DND-41 (cell line): ENCODE results near the gene SLC23A1.

Experiments
- ATAC-seq: fragments of 200-7000 bp; cut with Tn5 transposase; 3 replicates; pipeline ENCODE4 v1.9.1; 2021; ENCODE audit warnings: low read depth; ENCODE audit not compliant: insufficient read depth
- DNase-seq: peaks from one replicate; pipeline ENCODE4 v3.0.0-alpha.2; 2020
- H2AFZ ChIP-seq: 2 replicates; pipeline ENCODE4 v1.6.0; 2012; ENCODE audit warnings: low read depth, low read length
- H3K27ac ChIP-seq: 2 replicates; pipeline ENCODE4 v1.5.1; 2012; ENCODE audit warnings: low read length, inconsistent platforms
- H3K27me3 ChIP-seq: fragments of 200-600 bp; sonication (generic); 2 replicates; pipeline ENCODE4 v1.6.0; 2012; ENCODE audit warnings: low read length, mild to moderate bottlenecking, inconsistent platforms; ENCODE audit not compliant: insufficient read depth, poor library complexity
- H3K36me3 ChIP-seq: 2 replicates; pipeline ENCODE4 v1.5.1; 2012; ENCODE audit warnings: low read length, inconsistent platforms; ENCODE audit not compliant: insufficient read depth
- H3K4me1 ChIP-seq: 2 replicates; pipeline ENCODE4 v1.5.1; 2012; ENCODE audit warnings: mild to moderate bottlenecking, low read length; ENCODE audit not compliant: insufficient read depth
- H3K4me2 ChIP-seq: 2 replicates; pipeline ENCODE4 v1.6.0; 2012; ENCODE audit warnings: mild to moderate bottlenecking, moderate library complexity, low read length, inconsistent platforms; ENCODE audit not compliant: insufficient read depth
- H3K4me3 ChIP-seq, 2 experiments: fragments of 200-600 bp in 1 of 2; shearing (Covaris generic) in 1 of 2; 2 replicates each; pipeline ENCODE4 v1.5.1; 2012 to 2016; ENCODE audit warnings: inconsistent platforms in 2 of 2, low read length in 2 of 2, mild to moderate bottlenecking in 2 of 2, low read depth in 1 of 2, moderate library complexity in 1 of 2
- H3K79me2 ChIP-seq: 2 replicates; pipeline ENCODE4 v1.6.0; 2012; ENCODE audit warnings: low read length, inconsistent platforms; ENCODE audit not compliant: insufficient read depth
- H3K9ac ChIP-seq: 2 replicates; pipeline ENCODE4 v1.6.0; 2012; ENCODE audit warnings: low read depth, mild to moderate bottlenecking, inconsistent platforms, low read length, moderate library complexity
- H3K9me3 ChIP-seq: 2 replicates; pipeline ENCODE4 v1.5.1; 2012; ENCODE audit warnings: low read length, moderate library complexity, mild to moderate bottlenecking, inconsistent platforms; ENCODE audit not compliant: insufficient read depth, severe bottlenecking
- H4K20me1 ChIP-seq: 2 replicates; pipeline ENCODE4 v1.6.0; 2012; ENCODE audit warnings: low read length; ENCODE audit not compliant: insufficient read depth
- CTCF ChIP-seq: IDR thresholded peaks from 2 replicates; pipeline ENCODE4 v1.5.1; 2012; ENCODE audit warnings: borderline replicate concordance, low read length, moderate library complexity, mild to moderate bottlenecking; ENCODE audit not compliant: poor library complexity, severe bottlenecking; ENCODE audit errors: extremely low read depth
- EZH2 ChIP-seq: IDR thresholded peaks from 3 replicates; pipeline ENCODE4 v1.6.1; 2012; ENCODE audit warnings: borderline replicate concordance, low read depth, mild to moderate bottlenecking, moderate library complexity, low read length, inconsistent platforms; ENCODE audit not compliant: severe bottlenecking

The SLC23A1 gene

GRCh38 chr5:139381837-139382761 is 998 bp downstream of the SLC23A1 start:
- H3K27me3 ChIP-seq: no peaks in the 10 kb centered on the region
- no peak overlapping the region for H3K4me2 ChIP-seq
- no peaks in the 10 kb centered on the region for H3K9me3 ChIP-seq
- peaks cover 33% of the 10 kb centered on the region for H3K36me3 ChIP-seq
- peak overlapping the region; percentile 47; the same call in 1 of the 2 replicates for H3K27ac ChIP-seq
- peaks cover 40% of the 10 kb centered on the region for H3K4me1 ChIP-seq
- TF ChIP-seq EZH2 (no peak), CTCF (no peak)
- ATAC-seq (no peak), DNase-seq (peak; percentile 27)
- peaks cover 20% of the 10 kb centered on the region for H3K79me2 ChIP-seq
- no peak overlapping the region for H3K4me3 ChIP-seq
- H2AFZ ChIP-seq: no peak overlapping the region
- H3K9ac ChIP-seq: no peak overlapping the region
- peaks cover 14% of the 10 kb centered on the region for H4K20me1 ChIP-seq

GRCh38 chr5:139379626-139380449 is 3.3 kb downstream of the SLC23A1 start:
- H2AFZ ChIP-seq: no peak overlapping the region
- H3K36me3 ChIP-seq: peaks cover 26% of the 10 kb centered on the region
- no peaks in the 10 kb centered on the region for H3K27me3 ChIP-seq
- ATAC-seq (no peak), DNase-seq (no peak)
- no peak overlapping the region for H3K9ac ChIP-seq
- no peak overlapping the region for H3K4me3 ChIP-seq
- no peaks in the 10 kb centered on the region for H3K9me3 ChIP-seq
- peaks cover 7% of the 10 kb centered on the region for H4K20me1 ChIP-seq
- peaks cover 17% of the 10 kb centered on the region for H3K4me1 ChIP-seq
- peak overlapping the region; percentile 6 for H3K27ac ChIP-seq
- no peak for TF ChIP-seq EZH2
- peaks cover 6% of the 10 kb centered on the region for H3K79me2 ChIP-seq
- no peak overlapping the region for H3K4me2 ChIP-seq

- no peak for DNase-seq
- TF ChIP-seq CTCF (no peak), EZH2 (no peak)
- no peak overlapping the region for H3K4me3 ChIP-seq
- peaks cover 8% of the 10 kb centered on the region for H3K4me1 ChIP-seq
- peak overlapping the region; percentile 6 for H3K27ac ChIP-seq
- H3K9me3 ChIP-seq: no peaks in the 10 kb centered on the region
- no peaks in the 10 kb centered on the region; the same call in 1 of the 2 replicates for H3K79me2 ChIP-seq
- no peak for ATAC-seq
- no peaks in the 10 kb centered on the region for H3K27me3 ChIP-seq
- peaks cover 31% of the 10 kb centered on the region for H3K36me3 ChIP-seq
- no peaks in the 10 kb centered on the region; the same call in 1 of the 2 replicates for H4K20me1 ChIP-seq
- no peak overlapping the region for H3K4me2 ChIP-seq
- no peak overlapping the region for H3K9ac ChIP-seq
- no peak overlapping the region for H2AFZ ChIP-seq
These were observed 4.1 kb downstream of the SLC23A1 start for GRCh38 chr5:139378941-139379361.
